ENCODE data around the gene EGFL6. TPM values are rescaled to one million over a fixed set of nuclear protein-coding genes. Genes with fewer than 3 reads are reported as not detected.
"Not testable (repeated sequence)": the region's sequence is repeated elsewhere in the genome, so short reads cannot be mapped to it uniquely, and the experiment has no call there.

The EGFL6 gene
- total RNA-seq, 2 donors from 2014 or later, result 0.93 TPM; not detected in 1

GRCh38 chrX:13638826-13639225, 69.4 kb downstream of the EGFL6 start:
- peaks cover 9% of the 10 kb centered on the region in 2 donors for H3K36me3 Mint-ChIP-seq
- DNase-seq (ENCODE audit: low spot score in 2 of 2) (no peak), ATAC-seq (no peak)
- H3K9me3 Mint-ChIP-seq, result peaks cover 9 to 11% of the 10 kb centered on the region in 2 donors
- no peak overlapping the region for H3K27ac Mint-ChIP-seq

- not testable (repeated sequence) for H3K27ac Mint-ChIP-seq; H3K36me3 Mint-ChIP-seq; ATAC-seq; H3K9me3 Mint-ChIP-seq; DNase-seq (ENCODE audit: low spot score in 2 of 2)
Measured at GRCh38 chrX:13641684-13642083, 72.3 kb downstream of the EGFL6 start.

- ATAC-seq, result no peak
- no peaks in the 10 kb centered on the region for H3K9me3 Mint-ChIP-seq
- no peaks in the 10 kb centered on the region for H3K36me3 Mint-ChIP-seq
- no peak overlapping the region for H3K27ac Mint-ChIP-seq
- DNase-seq (ENCODE audit: low spot score in 2 of 2), result no peak
Measured at GRCh38 chrX:13645464-13646153, 76.2 kb downstream of the EGFL6 start.

GRCh38 chrX:13646154-13646549, 76.8 kb downstream of the EGFL6 start:
- ATAC-seq (no peak), DNase-seq (ENCODE audit: low spot score in 2 of 2) (peak in 1 of 2 donors; percentile 24)
- Mint-ChIP-seq H3K27ac (peak overlapping the region in 1 of 2 donors; percentile 57), H3K9me3 (no peaks in the 10 kb centered on the region), H3K36me3 (no peaks in the 10 kb centered on the region)

- ATAC-seq, result peak; percentile 73 to 94
- H3K36me3 Mint-ChIP-seq, result no peaks in the 10 kb centered on the region
- H3K27ac Mint-ChIP-seq, result no peak overlapping the region
- DNase-seq (ENCODE audit: low spot score in 2 of 2), result peak in 1 of 2 donors; percentile 52
- no peaks in the 10 kb centered on the region for H3K9me3 Mint-ChIP-seq
Measured at GRCh38 chrX:13647709-13648212, 78.4 kb downstream of the EGFL6 start.

- not testable (repeated sequence) for H3K27ac Mint-ChIP-seq; ATAC-seq; H3K9me3 Mint-ChIP-seq; DNase-seq (ENCODE audit: low spot score in 2 of 2); H3K36me3 Mint-ChIP-seq
Measured at GRCh38 chrX:13648336-13648735, 78.9 kb downstream of the EGFL6 start.

- no peak for DNase-seq (ENCODE audit: low spot score in 2 of 2)
- no peak overlapping the region for H3K27ac Mint-ChIP-seq
- no peaks in the 10 kb centered on the region for H3K9me3 Mint-ChIP-seq
- no peaks in the 10 kb centered on the region for H3K36me3 Mint-ChIP-seq
- no peak for ATAC-seq
Measured at GRCh38 chrX:13649838-13650237, 80.4 kb downstream of the EGFL6 start.

- Mint-ChIP-seq H3K9me3 (no peaks in the 10 kb centered on the region), H3K27ac (no peak overlapping the region), H3K36me3 (no peaks in the 10 kb centered on the region)
- ATAC-seq, result no peak
- no peak for DNase-seq (ENCODE audit: low spot score in 2 of 2)
Measured at GRCh38 chrX:13650318-13650717, 80.9 kb downstream of the EGFL6 start.

- no peaks in the 10 kb centered on the region for H3K9me3 Mint-ChIP-seq
- no peak for ATAC-seq
- no peak for DNase-seq (ENCODE audit: low spot score in 2 of 2)
- no peaks in the 10 kb centered on the region for H3K36me3 Mint-ChIP-seq
- no peak overlapping the region for H3K27ac Mint-ChIP-seq
Measured at GRCh38 chrX:13651150-13651549, 81.7 kb downstream of the EGFL6 start.

- H3K27ac Mint-ChIP-seq, result peak overlapping the region; percentile 65 to 88
- no peak for ATAC-seq
- H3K36me3 Mint-ChIP-seq, result no peaks in the 10 kb centered on the region
- no peak for DNase-seq (ENCODE audit: low spot score in 2 of 2)
- no peaks in the 10 kb centered on the region for H3K9me3 Mint-ChIP-seq
Measured at GRCh38 chrX:13652287-13652793, 82.9 kb downstream of the EGFL6 start.

GRCh38 chrX:13652850-13653693, 83.7 kb downstream of the EGFL6 start, which contains the start of gene TCEANC:
TSS of gene TCEANC (plus strand) at chrX:13653141. CDS start at chrX:13662509, 9,368 bp downstream.
- Mint-ChIP-seq H3K36me3 (no peaks in the 10 kb centered on the region), H3K9me3 (no peaks in the 10 kb centered on the region), H3K27ac (peak within 1 kb of the TSS; percentile 88 to 92)
- DNase-seq (ENCODE audit: low spot score in 2 of 2) (peak; percentile 85 to 94), ATAC-seq (peak; percentile 96 to 99)

- H3K27ac Mint-ChIP-seq, result peak overlapping the region in 1 of 2 donors; percentile 25
- ATAC-seq (no peak), DNase-seq (ENCODE audit: low spot score in 2 of 2) (no peak)
- H3K9me3 Mint-ChIP-seq, result no peaks in the 10 kb centered on the region
- H3K36me3 Mint-ChIP-seq, result no peaks in the 10 kb centered on the region
Measured at GRCh38 chrX:13654116-13654515, 84.7 kb downstream of the EGFL6 start.

- Mint-ChIP-seq H3K36me3 (no peaks in the 10 kb centered on the region), H3K9me3 (no peaks in the 10 kb centered on the region), H3K27ac (no peak overlapping the region)
- ATAC-seq (no peak), DNase-seq (ENCODE audit: low spot score in 2 of 2) (no peak)
Measured at GRCh38 chrX:13655674-13656073, 86.3 kb downstream of the EGFL6 start.

- no peak overlapping the region for H3K27ac Mint-ChIP-seq
- H3K36me3 Mint-ChIP-seq, result peaks cover 0 to 4% of the 10 kb centered on the region in 2 donors
- DNase-seq (ENCODE audit: low spot score in 2 of 2) (peak in 1 of 2 donors; percentile 16), ATAC-seq (peak in 1 of 2 donors; percentile 40)
- H3K9me3 Mint-ChIP-seq, result no peaks in the 10 kb centered on the region
Measured at GRCh38 chrX:13658602-13659001, 89.2 kb downstream of the EGFL6 start.

- ATAC-seq, result peak in 1 of 2 donors; percentile 45
- H3K9me3 Mint-ChIP-seq, result no peaks in the 10 kb centered on the region
- no peak for DNase-seq (ENCODE audit: low spot score in 2 of 2)
- H3K36me3 Mint-ChIP-seq, result peaks cover 0 to 4% of the 10 kb centered on the region in 2 donors
- H3K27ac Mint-ChIP-seq, result no peak overlapping the region
Measured at GRCh38 chrX:13659063-13659462, 89.7 kb downstream of the EGFL6 start.

GRCh38 chrX:13661735-13662288, 92.4 kb downstream of the EGFL6 start:
- no peak for DNase-seq (ENCODE audit: low spot score in 2 of 2)
- Mint-ChIP-seq H3K9me3 (no peaks in the 10 kb centered on the region), H3K36me3 (peaks cover 0 to 4% of the 10 kb centered on the region in 2 donors), H3K27ac (no peak overlapping the region)
- ATAC-seq, result peak in 1 of 2 donors; percentile 37

GRCh38 chrX:13662355-13662791, 93.0 kb downstream of the EGFL6 start:
- H3K36me3 Mint-ChIP-seq, result peaks cover 0 to 4% of the 10 kb centered on the region in 2 donors
- ATAC-seq (no peak), DNase-seq (ENCODE audit: low spot score in 2 of 2) (no peak)
- H3K27ac Mint-ChIP-seq, result no peak overlapping the region
- no peaks in the 10 kb centered on the region for H3K9me3 Mint-ChIP-seq

Data from activated naive CD4-positive, alpha-beta T cell treated with anti-CD3 and anti-CD28 coated beads, Interleukin-2, amount 50 U/mL, for 72 hours (primary cell).